MCF 10A (cell line): ENCODE measurements around the gene IL23A. TPM values are rescaled to one million over a fixed set of nuclear protein-coding genes. Genes with fewer than 3 reads are reported as not detected.

Source experiments
- BruUV-seq: library from RNA; stranded (reverse); fragments of 400-500 nt; replicated peaks from 2 replicates; lab custom pipeline; 2021; lab: Mats Ljungman, UMichigan
- CTCF ChIA-PET: fragments of 300-600 bp; sonication (Branson Sonifier 250); formaldehyde crosslinking; extraction: SDS; loops from one replicate; lab custom pipeline; 2021; ENCODE audit warnings: antibody characterized with exemption, inconsistent platforms; lab: Yijun Ruan, JAX
- POLR2A ChIA-PET: fragments of 300-600, 350-650 bp; sonication (Branson Sonifier 250); formaldehyde crosslinking; extraction: SDS; loops from one replicate; lab custom pipeline; 2020; ENCODE audit warnings: antibody characterized with exemption, inconsistent platforms; lab: Yijun Ruan, JAX
- DNase-seq: peaks from one replicate; pipeline ENCODE4 v3.0.0-alpha.2; 2018; ENCODE audit not compliant: unreplicated experiment
- H3K27ac Mint-ChIP-seq: one replicate; pipeline ENCODE4 v1.8.0; 2022; ENCODE audit warnings: mild to moderate bottlenecking, low read depth, mixed read lengths; ENCODE audit not compliant: unreplicated experiment
- H3K27me3 Mint-ChIP-seq: one replicate; pipeline ENCODE4 v1.8.0; 2022; ENCODE audit warnings: mixed read lengths; ENCODE audit not compliant: insufficient read depth, unreplicated experiment
- H3K36me3 Mint-ChIP-seq: one replicate; pipeline ENCODE4 v1.8.0; 2022; ENCODE audit warnings: mild to moderate bottlenecking, moderate library complexity, mixed read lengths; ENCODE audit not compliant: insufficient read depth, unreplicated experiment
- H3K4me1 Mint-ChIP-seq: one replicate; pipeline ENCODE4 v1.8.0; 2022; ENCODE audit warnings: mixed read lengths; ENCODE audit not compliant: insufficient read depth, unreplicated experiment
- H3K4me3 Mint-ChIP-seq: one replicate; pipeline ENCODE4 v1.8.0; 2022; ENCODE audit warnings: mild to moderate bottlenecking, moderate library complexity, mixed read lengths; ENCODE audit not compliant: unreplicated experiment
- H3K9me3 Mint-ChIP-seq: one replicate; pipeline ENCODE4 v1.8.0; 2022; ENCODE audit warnings: mixed read lengths; ENCODE audit not compliant: unreplicated experiment
- CTCF ChIP-seq: fragments of 200-600 bp; IDR thresholded peaks from one replicate; pipeline ENCODE4 v1.8.0; 2022; ENCODE audit warnings: antibody characterized with exemption, mild to moderate bottlenecking; ENCODE audit not compliant: unreplicated experiment
- intact Hi-C: fragments of 100-400 bp; cut with micrococcal nuclease; formaldehyde crosslinking; loops from 2 replicates; pipeline ENCODE4 v1.14.1; 2022
- total RNA-seq: library from RNA; stranded (reverse); gene quantifications from 2 replicates; pipeline ENCODE4 v1.2.3, GENCODE V29; 2022

IL23A gene
- total RNA-seq, 1 experiment from 2014 or later, result 0.61 TPM

GRCh38 chr12:56348776-56349175 lies 10.1 kb downstream of the IL23A start:
- Mint-ChIP-seq H3K27ac (no peak overlapping the region), H3K9me3 (no peaks in the 10 kb centered on the region), H3K4me1 (no peaks in the 10 kb centered on the region), H3K36me3 (peaks cover 100% of the 10 kb centered on the region), H3K27me3 (no peaks in the 10 kb centered on the region), H3K4me3 (no peak overlapping the region)
- no peak for TF ChIP-seq CTCF
- POLR2A ChIA-PET, result interaction anchor here (4.1 kb wide), 1 partner anchor 11 kb away, joined by 24 read pairs; the partner anchor contains the start of gene STAT2
- intact Hi-C loops, result no loop called here
- DNase-seq, result no peak
- CTCF ChIA-PET, result no interaction called here
- BruUV-seq, result no TSS peak

- POLR2A ChIA-PET, result interaction anchor here (4.1 kb wide), 1 partner anchor 10 kb away, joined by 24 read pairs; the partner anchor contains the start of gene STAT2
- intact Hi-C loops, result no loop called here
- H3K36me3 Mint-ChIP-seq, result peaks cover 100% of the 10 kb centered on the region
- no peaks in the 10 kb centered on the region for H3K9me3 Mint-ChIP-seq
- H3K4me1 Mint-ChIP-seq, result no peaks in the 10 kb centered on the region
- no TSS peak for BruUV-seq
- no peaks in the 10 kb centered on the region for H3K27me3 Mint-ChIP-seq
- TF ChIP-seq CTCF, result no peak
- DNase-seq, result no peak
- H3K4me3 Mint-ChIP-seq, result no peak overlapping the region
- CTCF ChIA-PET, result interaction anchor here (0.6 to 1.3 kb wide), 3 partner anchors 10 to 96 kb away, joined by 3 read pairs; partner anchors contain the start of genes IL23A and STAT2
- no peak overlapping the region for H3K27ac Mint-ChIP-seq
These were observed 12.0 kb downstream of the IL23A start for GRCh38 chr12:56350662-56351061.

- intact Hi-C loops, result no loop called here
- Mint-ChIP-seq H3K36me3 (peaks cover 100% of the 10 kb centered on the region), H3K4me1 (no peaks in the 10 kb centered on the region), H3K27ac (no peak overlapping the region), H3K4me3 (no peak overlapping the region), H3K27me3 (no peaks in the 10 kb centered on the region), H3K9me3 (no peaks in the 10 kb centered on the region)
- TF ChIP-seq CTCF, result no peak
- DNase-seq, result no peak
- ChIA-PET CTCF (interaction anchor here (0.8 to 1.3 kb wide), 4 partner anchors 9 to 113 kb away, joined by 3 to 5 read pairs (median 3); partner anchors contain the start of genes IL23A and STAT2), POLR2A (interaction anchor here (0.7 to 4.1 kb wide), 3 partner anchors 9 to 18 kb away, joined by 3 to 24 read pairs (median 9); partner anchors contain the start of genes PAN2 and STAT2)
- BruUV-seq, result no TSS peak
These were observed 12.6 kb downstream of the IL23A start for GRCh38 chr12:56351325-56351724.

GRCh38 chr12:56358836-56359532 lies 20.3 kb downstream of the IL23A start:
- BruUV-seq, result no TSS peak

More at GRCh38 chr12:56358836-56359532, 20.3 kb downstream of the IL23A start:
- Mint-ChIP-seq H3K9me3 (no peaks in the 10 kb centered on the region), H3K27ac (peak overlapping the region; percentile 97), H3K4me1 (peaks cover 8% of the 10 kb centered on the region), H3K36me3 (peaks cover 52% of the 10 kb centered on the region), H3K4me3 (peak overlapping the region; percentile 94), H3K27me3 (no peaks in the 10 kb centered on the region)
- CTCF ChIA-PET, result interaction anchor here (0.6 to 4.8 kb wide), 6 partner anchors 17 to 431 kb away, joined by 3 to 31 read pairs (median 4); partner anchors contain the start of genes PAN2, PYM1 and SPRYD4
- POLR2A ChIA-PET, result interaction anchor here (0.5 to 5.3 kb wide), 39 partner anchors 9 to 477 kb away, joined by 3 to 87 read pairs (median 5); partner anchors contain the start of genes ATP5F1B, CNPY2, COQ10A and ESYT1
- intact Hi-C loops, result no loop called here
- peak; percentile 59 for DNase-seq
- TF ChIP-seq CTCF, result no peak
